Middle frontal gyrus (tissue), 1 donor: ENCODE results near the gene CCDC181.
"Not testable (repeated sequence)": the region's sequence is repeated elsewhere in the genome, so short reads cannot be mapped to it uniquely, and the experiment has no call there.

Source experiments
- DNase-seq: peaks from one replicate; pipeline ENCODE4 v3.0.0-alpha.2; 2015; ENCODE audit warnings: low spot score; ENCODE audit errors: extremely low spot score

Gene CCDC181

DNA sequence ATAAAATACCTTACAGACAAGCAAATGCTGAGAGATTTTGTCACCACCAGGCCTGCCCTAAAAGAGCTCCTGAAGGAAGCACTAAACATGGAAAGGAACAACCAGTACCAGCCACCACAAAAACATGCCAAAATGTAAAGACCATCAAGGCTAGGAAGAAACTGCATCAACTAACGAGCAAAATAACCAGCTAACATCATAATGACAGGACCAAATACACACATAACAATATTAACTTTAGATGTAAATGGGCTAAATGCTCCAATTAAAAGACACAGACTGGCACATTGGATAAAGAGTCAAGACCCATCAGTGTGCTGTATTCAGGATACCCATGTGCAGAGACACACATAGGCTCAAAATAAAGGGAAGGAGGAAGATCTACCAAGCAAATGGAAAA lies 24.7 kb downstream of the CCDC181 start:
- not testable (repeated sequence) for DNase-seq

DNA sequence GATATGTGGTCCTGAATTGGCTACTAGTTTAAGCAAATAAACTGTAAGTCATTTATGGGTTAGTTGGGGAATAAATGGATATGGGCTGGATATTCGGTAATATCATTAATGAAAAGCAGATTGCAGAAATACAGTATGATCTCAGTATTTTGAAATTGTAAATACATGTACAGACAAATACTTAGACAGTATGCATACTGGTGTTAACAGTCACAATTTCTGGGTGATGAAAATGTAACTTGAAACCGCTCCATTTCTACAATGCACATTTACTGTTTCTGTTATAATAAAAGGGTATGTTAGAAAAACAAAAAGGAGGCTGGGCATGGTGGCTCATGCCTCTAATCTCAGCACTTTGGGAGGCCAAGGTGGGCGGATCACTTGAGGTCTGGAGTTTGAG lies 31.3 kb downstream of the CCDC181 start:
- no peak for DNase-seq

- no peak for DNase-seq
These were observed 34.9 kb downstream of the CCDC181 start for GRCh38 chr1:169392406-169392805.

DNA sequence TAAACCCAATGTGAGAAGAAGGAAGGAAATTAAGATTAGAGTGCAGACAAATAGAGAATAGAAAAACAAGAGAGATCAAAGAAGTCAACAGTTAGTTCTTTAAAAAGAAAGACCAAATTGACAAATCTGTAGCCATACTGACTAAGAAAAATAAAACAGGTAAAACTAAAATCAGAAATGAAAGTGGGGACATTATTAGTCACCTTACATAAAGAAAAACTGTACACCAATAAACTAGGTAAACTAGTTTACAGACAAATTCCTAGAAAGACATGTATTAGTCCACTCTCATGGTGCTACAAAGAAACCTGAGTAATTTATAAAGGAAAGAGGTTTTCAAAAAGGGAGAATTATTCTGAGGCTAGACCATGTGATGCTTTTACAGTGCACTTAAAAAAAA lies 37.0 kb downstream of the CCDC181 start:
- no peak for DNase-seq

DNA sequence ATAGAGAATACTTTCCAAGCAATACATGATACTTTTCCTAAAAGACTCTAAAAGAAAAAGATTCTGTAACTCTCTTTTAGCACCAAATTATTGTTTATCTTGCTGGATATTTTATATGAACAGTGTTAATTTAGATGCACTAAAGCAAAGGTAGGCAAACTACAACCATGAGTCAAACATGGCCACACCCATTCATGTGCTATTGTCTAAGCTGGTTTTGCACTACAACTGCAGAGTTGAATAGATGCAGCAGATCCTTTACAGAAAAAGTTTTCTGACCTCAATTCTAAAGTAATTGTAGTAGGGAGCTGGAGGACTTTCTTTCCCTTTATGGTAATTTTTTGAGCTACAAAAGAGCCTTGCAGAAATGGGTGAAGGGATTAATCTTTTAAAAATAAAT lies 39.9 kb downstream of the CCDC181 start:
- no peak for DNase-seq

- no peak for DNase-seq
These were observed 43.8 kb downstream of the CCDC181 start for GRCh38 chr1:169383449-169383848.

- DNase-seq = no peak
These were observed 46.1 kb downstream of the CCDC181 start for GRCh38 chr1:169381162-169381561.

DNA sequence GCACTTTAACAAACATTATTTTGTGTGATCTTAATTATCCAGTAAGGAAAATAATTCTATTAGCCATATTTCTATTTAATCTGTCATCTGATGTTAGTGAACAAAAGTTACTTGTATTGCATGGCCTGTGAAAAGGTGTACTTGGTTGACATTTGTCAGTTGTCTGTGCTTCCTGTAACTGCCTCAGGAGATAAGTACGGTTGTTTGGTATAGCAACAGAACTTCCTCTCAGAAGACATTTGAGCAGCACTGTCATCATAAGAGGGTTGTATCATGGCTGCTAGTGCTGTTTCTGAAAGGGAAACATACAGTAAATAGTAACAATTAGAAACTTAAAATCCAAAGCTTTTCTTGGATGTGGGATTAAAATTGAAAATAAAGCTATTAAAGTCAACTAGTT lies 55.9 kb downstream of the CCDC181 start:
- no peak for DNase-seq

- DNase-seq = no peak
These were observed 58.9 kb downstream of the CCDC181 start for GRCh38 chr1:169368406-169368769.

- DNase-seq = peak; percentile 93
These were observed 59.4 kb downstream of the CCDC181 start, which contains the start of the genes BLZF1 and NME7 for GRCh38 chr1:169367686-169368405. BLZF1 (plus strand) TSS chr1:169368195; CDS start chr1:169369523, 1,328 bp downstream. NME7 (minus strand) TSS chr1:169367797; CDS start chr1:169367710, 87 bp downstream.

- no peak for DNase-seq
These were observed 60.1 kb downstream of the CCDC181 start for GRCh38 chr1:169367096-169367685.

GRCh38 chr1:169364948-169365347 lies 62.3 kb downstream of the CCDC181 start:
- DNase-seq = no peak

- no peak for DNase-seq
These were observed 64.1 kb downstream of the CCDC181 start for GRCh38 chr1:169363046-169363730.

- DNase-seq = no peak
These were observed 66.0 kb downstream of the CCDC181 start for GRCh38 chr1:169361281-169361680.

GRCh38 chr1:169360415-169360814 lies 66.9 kb downstream of the CCDC181 start:
- DNase-seq = no peak

DNA sequence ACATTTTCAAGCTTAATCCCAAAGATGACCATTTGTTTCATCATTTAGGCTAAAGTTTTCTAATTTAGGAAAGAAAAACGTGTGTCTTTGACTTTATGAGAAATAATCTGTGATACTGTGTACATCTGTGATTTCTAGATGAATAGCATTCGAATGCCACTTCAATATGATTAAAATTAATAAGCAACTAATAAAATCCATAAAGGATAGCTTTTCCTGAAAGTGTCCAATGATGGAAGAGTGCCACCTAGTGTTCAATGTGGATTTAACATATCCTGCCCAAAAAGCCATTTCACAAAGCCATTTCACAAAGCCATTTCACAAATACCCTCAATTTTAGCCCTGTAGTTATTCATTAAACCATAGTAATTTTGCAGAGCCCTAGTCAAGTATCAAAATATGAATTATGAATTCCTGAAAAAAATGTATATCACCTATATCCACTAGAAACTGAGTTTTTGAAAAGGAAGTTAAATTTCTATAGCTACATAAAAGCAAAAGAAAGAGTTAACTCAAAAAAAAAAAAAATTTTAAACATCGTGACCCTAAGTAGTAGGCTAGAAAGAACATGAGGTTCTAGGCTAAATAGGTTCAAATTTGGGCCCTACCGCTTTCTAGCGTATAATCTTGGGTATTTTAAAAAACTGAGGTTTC lies 78.8 kb downstream of the CCDC181 start:
- DNase-seq = no peak

DNA sequence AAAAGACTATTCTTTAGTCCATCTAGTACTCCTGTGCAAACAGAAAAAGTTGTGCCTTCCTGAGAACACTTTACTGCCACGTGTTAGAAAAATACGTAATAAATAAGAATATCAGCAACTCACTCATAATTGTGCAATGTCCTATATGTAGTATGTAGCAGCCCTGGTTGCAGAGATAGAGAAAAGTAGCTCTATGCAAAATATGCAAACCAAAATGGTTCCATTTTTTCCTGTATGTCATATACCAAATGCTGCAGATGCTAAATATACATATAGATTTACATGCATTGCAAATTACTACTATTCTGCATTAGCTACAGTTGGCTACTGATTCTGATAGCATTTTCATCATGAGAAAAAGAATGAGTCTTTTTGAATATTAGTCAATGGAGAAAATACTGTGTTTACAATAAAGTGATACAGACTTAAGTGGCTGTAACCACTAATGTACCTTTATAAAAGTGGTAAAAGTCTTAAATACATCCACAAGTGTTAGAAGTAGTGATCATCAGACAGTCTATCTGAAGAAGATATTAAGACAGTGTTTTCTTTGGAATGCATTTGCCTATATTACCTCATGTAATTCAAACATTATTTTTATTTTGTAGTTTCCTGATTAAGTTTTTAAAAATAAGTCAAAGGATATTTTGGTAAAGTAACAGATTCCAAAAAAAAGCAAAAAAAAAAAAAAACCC lies 79.4 kb downstream of the CCDC181 start:
- no peak for DNase-seq

DNA sequence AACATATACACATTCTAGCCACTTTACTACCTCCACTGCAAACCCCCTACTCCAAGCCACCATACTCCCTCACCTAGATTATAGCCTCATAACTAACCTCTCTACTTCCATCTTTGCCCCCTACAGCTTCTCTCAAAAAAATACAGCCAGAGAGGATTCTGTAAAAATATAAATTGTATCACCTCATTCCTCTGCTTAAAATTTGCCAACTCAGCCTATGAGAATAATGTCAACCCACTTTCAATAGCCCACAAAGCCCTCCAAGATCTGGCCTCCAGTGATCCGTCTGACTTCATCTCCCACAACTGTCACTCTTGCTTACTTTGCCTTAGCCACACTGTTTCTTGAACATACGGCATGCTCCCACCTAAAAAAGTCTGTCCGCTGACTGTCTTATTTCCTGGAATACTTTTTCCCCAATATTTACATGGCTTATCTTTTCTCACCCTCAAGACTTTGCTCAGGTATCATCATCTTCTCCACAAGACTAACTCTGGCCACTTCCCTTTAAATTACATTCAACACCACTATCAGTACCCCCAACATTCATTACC lies 81.2 kb downstream of the CCDC181 start:
- no peak for DNase-seq

DNA sequence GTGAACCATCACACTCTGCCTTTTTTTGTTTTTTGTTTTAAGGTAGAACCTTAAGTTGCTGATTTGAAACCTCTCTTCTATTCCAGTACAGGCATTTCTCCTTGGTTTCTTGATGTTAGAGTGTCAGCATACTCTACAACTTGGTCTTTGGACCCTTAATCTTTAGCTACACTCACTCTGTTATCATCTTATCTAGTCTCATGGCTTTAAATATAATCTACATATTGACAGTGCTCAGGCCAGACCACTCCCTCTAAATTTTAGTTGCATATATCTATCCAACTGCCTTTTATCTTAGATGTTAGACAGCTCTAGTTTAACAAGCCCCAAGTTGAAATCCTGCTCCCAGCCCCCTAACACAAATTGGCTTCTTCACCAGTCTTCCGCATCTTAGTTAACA lies 81.8 kb downstream of the CCDC181 start:
- DNase-seq = no peak
